H7 (cell line): ENCODE results near the gene KLHL22. TPM values are rescaled to one million over a fixed set of nuclear protein-coding genes. Genes with fewer than 3 reads are reported as not detected.
"Not testable (repeated sequence)": the region's sequence is repeated elsewhere in the genome, so short reads cannot be mapped to it uniquely, and the experiment has no call there.

Experiments
- DNase-seq: peaks from one replicate; pipeline ENCODE4 v3.0.0; 2012
- H3K27me3 ChIP-seq: 2 replicates; pipeline ENCODE4 v1.6.0; 2011; ENCODE audit warnings: mild to moderate bottlenecking, low read length; ENCODE audit not compliant: control insufficient read depth, insufficient read depth
- H3K36me3 ChIP-seq: replicated peaks from 2 replicates; pipeline ENCODE4 v1.5.1; 2011; ENCODE audit warnings: low read length; ENCODE audit not compliant: control insufficient read depth, insufficient read depth
- H3K4me3 ChIP-seq: 2 replicates; pipeline ENCODE4 v1.5.1; 2011; ENCODE audit warnings: low read depth, mild to moderate bottlenecking, control low read depth, low read length, moderate library complexity; ENCODE audit not compliant: insufficient read depth
- total RNA-seq: library from RNA; depleted of rRNA; stranded (reverse); fragments of >200 nt; shearing (Covaris generic); gene quantifications from 2 replicates; pipeline ENCODE4 v1.2.3, GENCODE V29; 2014

KLHL22 gene
- total RNA-seq, 1 experiment from 2014 or later, result 28.9 TPM

DNA sequence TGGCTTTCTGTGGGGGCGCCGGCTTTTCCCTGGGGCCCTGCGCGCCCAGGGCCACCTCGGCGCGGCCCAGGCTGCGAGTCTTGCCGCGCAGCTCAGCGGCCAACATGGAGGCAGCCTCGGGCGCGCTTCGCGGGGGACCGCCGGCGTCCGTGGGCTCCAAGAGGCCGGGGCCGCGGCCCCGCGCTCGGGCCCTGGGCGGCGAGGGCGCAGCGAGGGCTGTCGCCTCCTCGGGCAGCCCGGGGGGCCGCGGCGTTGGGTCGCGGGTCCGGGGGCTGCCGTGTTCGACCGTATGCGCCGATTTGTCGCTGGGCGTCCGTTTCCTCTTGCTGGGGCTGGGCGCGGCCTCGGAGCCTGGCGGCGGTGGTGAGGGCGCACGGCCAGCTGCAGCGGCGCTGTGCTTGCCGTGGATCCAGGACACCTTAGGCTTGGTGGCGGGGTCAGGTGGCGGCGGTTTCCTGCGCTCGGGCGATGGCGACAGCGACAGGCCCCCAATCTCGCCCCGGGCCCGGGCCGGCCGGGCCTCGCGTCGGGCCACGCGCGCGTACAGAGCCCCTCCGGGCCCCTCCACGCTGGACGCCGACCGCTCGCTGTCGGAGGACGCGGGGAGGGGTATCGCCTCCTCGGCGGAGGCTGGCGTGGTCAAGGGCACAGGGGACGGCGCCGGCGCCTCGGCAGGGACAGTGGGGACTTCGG is 69.9 kb downstream of the KLHL22 start:
- H3K27me3 ChIP-seq, result peaks cover 13% of the 10 kb centered on the region
- DNase-seq, result peak; percentile 69
- no peak overlapping the region for H3K4me3 ChIP-seq
- peaks cover 6% of the 10 kb centered on the region for H3K36me3 ChIP-seq

DNA sequence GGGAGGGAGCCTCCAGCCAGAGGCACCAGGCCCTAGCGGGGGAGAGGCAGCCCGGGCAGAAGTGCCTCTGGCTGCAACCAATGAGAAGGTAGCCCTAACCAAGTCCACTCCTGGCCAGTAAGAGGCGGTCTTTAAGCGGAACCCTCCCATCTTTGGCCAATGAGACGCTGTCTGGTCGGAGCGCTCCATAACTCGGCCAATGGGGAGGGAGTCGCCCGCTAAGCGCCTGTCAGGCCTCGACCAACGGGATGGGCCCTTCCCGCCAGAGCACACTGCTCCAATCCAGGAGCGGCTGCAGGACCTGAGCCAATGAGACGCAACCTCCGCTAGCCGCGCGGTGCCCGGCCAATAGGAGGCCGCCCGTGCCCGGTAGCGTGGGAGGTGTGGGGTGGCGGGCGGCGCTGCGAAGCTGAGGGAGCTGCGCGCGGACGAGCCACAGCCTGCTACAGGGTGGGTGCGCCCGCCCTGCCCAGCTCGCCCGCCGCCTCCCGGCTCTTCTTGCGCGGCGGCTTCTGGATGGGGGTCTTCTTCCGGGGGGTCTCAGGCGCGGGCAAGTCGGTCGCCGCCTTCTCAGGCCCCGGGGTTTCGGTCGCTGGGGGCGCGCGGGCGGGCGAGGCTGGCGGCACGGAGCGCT is 70.5 kb downstream of the KLHL22 start:
- H3K4me3 ChIP-seq, result no peak overlapping the region
- peaks cover 7% of the 10 kb centered on the region for H3K27me3 ChIP-seq
- peak; percentile 88 for DNase-seq
- H3K36me3 ChIP-seq, result peaks cover 6% of the 10 kb centered on the region

- H3K27me3 ChIP-seq, result peaks cover 2% of the 10 kb centered on the region
- DNase-seq, result no peak
- peaks cover 6% of the 10 kb centered on the region for H3K36me3 ChIP-seq
- no peak overlapping the region for H3K4me3 ChIP-seq
Observed at GRCh38 chr22:20424568-20424931, 71.0 kb downstream of the KLHL22 start.

- no peaks in the 10 kb centered on the region; the same call in 1 of the 2 replicates for H3K27me3 ChIP-seq
- H3K4me3 ChIP-seq, result no peak overlapping the region
- peaks cover 6% of the 10 kb centered on the region for H3K36me3 ChIP-seq
- DNase-seq, result peak; percentile 82
Observed at GRCh38 chr22:20423906-20424551, 71.6 kb downstream of the KLHL22 start.

DNA sequence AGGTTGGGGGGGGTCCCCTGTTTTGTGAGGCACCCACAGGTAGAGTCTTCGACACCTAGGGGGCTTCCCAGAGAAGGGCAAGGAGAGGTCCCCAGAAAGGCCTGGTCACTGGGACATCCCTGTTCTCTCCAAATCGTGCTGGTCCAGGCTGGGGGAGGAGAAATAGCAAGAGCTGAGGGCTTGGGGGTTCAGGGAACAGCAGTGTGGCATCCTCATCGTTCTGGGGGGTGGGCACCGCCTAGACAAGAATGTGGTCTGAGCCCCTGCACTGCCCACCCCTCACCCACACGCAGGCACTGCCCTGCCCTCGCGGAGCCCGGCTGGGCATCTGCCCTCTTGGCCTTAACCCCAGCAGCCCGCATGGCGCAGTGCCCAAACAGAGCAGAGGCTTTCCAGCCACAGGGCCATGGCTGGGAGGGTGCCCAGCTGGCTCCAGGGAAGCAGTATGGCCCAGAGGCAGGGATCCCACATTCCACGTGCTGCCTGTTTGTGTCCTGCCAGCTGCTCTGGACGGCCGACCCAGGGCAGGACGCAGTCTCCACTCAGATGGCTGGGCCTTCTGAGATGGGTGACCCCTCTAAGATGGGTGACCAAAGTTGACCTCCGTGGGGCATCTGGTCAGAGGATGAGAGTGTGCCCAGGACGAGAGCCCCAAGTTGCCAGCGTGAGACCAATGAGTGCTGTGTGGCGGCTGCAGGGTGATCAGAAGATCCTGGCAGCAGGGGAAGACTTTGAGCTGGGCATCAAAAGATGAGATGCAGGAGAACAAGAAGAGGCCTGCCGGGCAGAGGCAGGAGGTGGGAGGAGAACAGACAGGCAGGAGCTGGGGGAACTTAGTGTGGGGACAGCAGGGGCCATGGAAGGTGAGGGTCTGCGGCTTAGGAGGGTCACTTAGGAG is 72.3 kb downstream of the KLHL22 start:
- Histone ChIP-seq H3K36me3 (peaks cover 6% of the 10 kb centered on the region), H3K4me3 (no peak overlapping the region), H3K27me3 (peaks cover 3% of the 10 kb centered on the region; the same call in 1 of the 2 replicates)
- no peak for DNase-seq

- Histone ChIP-seq H3K36me3 (peaks cover 3% of the 10 kb centered on the region; the same call in 1 of the 2 replicates), H3K4me3 (no peak overlapping the region), H3K27me3 (peaks cover 3% of the 10 kb centered on the region; the same call in 1 of the 2 replicates)
- no peak for DNase-seq
Observed at GRCh38 chr22:20422271-20423007, 73.2 kb downstream of the KLHL22 start.

GRCh38 chr22:20421507-20421874 is 74.1 kb downstream of the KLHL22 start:
- no peak for DNase-seq
- Histone ChIP-seq H3K4me3 (no peak overlapping the region), H3K36me3 (no peaks in the 10 kb centered on the region), H3K27me3 (peaks cover 3% of the 10 kb centered on the region; the same call in 1 of the 2 replicates)

- no peaks in the 10 kb centered on the region for H3K36me3 ChIP-seq
- H3K27me3 ChIP-seq, result peaks cover 3% of the 10 kb centered on the region; the same call in 1 of the 2 replicates
- no peak overlapping the region for H3K4me3 ChIP-seq
- DNase-seq, result no peak
Observed at GRCh38 chr22:20420157-20420842, 75.3 kb downstream of the KLHL22 start.

DNA sequence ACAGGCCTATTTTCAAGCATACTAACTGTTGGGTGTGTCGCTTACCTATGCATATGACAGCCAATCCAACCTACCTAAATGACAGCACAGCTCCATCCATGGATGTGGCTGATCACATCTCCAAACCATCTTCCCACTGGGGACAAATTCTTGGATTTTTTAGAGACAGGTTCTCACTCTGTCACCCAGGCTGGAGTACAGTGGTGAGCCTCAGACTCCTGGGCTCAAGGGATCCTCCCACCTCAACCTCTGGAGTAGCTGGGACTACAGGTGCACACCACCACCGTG is 76.0 kb downstream of the KLHL22 start:
- no peaks in the 10 kb centered on the region for H3K36me3 ChIP-seq
- peaks cover 3% of the 10 kb centered on the region; the same call in 1 of the 2 replicates for H3K27me3 ChIP-seq
- no peak overlapping the region for H3K4me3 ChIP-seq
- DNase-seq, result no peak

- peak; percentile 92 for DNase-seq
- H3K36me3 ChIP-seq, result no peaks in the 10 kb centered on the region
- H3K4me3 ChIP-seq, result peak overlapping the region; percentile 38
- H3K27me3 ChIP-seq, result peaks cover 3% of the 10 kb centered on the region; the same call in 1 of the 2 replicates
Observed at GRCh38 chr22:20418211-20418788, 77.3 kb downstream of the KLHL22 start.

DNA sequence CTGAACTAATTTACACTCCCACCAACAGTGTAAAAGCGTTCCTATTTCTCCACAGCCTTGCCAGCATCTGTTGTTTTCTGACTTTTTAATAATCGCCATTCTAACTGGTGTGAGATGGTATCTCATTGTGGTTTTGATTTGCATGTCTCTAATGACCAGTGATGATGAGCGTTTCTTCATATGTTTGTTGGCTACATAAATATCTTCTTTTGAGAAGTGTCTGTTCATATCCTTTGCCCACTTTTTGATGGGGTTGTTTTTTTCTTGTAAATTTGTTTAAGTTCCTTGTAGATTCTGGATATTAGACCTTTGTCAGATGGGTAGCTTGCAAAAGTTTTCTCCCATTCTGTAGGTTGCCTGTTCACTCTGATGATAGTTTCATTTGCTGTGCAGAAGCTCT is 79.9 kb downstream of the KLHL22 start:
- not testable (repeated sequence) for H3K27me3 ChIP-seq, H3K4me3 ChIP-seq, DNase-seq, H3K36me3 ChIP-seq

DNA sequence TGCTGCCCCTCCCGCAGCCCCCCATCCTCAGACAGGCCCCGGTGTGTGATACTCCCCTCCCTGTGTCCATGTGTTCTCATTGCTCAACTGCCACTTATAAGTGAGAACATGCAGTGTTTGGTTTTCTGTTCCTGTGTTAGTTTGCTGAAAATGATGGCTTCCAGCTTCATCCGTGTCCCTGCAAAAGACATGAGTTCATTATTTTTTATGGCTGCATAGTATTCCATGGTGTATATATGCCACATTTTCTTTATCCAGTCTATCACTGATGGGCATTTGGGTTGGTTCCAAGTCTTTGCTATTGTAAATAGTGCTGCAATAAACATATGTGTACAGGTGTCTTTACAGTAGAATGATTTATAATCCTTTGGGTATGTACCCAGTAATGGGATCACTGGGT is 80.4 kb downstream of the KLHL22 start:
- not testable (repeated sequence) for H3K36me3 ChIP-seq, DNase-seq, H3K27me3 ChIP-seq, H3K4me3 ChIP-seq

DNA sequence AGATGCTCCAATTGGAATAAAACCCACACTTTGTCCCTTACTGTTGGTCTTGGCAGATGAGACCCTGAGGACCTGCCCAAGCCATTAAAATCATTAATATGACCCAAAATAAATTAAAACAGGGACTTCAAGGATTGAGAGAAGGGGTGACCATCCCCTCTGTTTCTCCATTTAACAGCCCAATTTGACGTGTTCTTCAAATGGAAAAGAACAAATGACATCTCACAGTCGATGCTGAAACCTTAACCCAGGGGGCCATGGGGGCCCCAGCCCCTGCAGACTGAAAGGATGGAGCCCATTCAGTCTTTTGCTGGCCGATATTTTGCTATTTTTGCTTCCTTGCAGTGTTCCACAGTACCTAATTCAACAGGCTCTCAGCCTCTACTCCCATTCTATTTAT is 81.1 kb downstream of the KLHL22 start:
- H3K27me3 ChIP-seq, result peaks cover 3% of the 10 kb centered on the region; the same call in 1 of the 2 replicates
- no peak for DNase-seq
- H3K4me3 ChIP-seq, result no peak overlapping the region
- H3K36me3 ChIP-seq, result no peaks in the 10 kb centered on the region
